Measurements from ENCODE around the gene CREB3L2.

- TF ChIP-seq FOXK2 (IDR thresholded peaks at IDR 0.05): no peak
- TF ChIP-seq ZNF384 (IDR thresholded peaks at IDR 0.05): no peak
- TF ChIP-seq SP1 (IDR thresholded peaks at IDR 0.05): no peak
- TF ChIP-seq FOXM1 (IDR thresholded peaks at IDR 0.05; ENCODE audit: borderline replicate concordance): no peak
- TF ChIP-seq TARDBP (IDR thresholded peaks at IDR 0.05): no peak
- no peak for TF ChIP-seq LEF1 (IDR thresholded peaks at IDR 0.05; ENCODE audit: borderline replicate concordance)
- no peak for TF ChIP-seq FOXA1 (IDR thresholded peaks at IDR 0.05)
- TF ChIP-seq SUZ12 (IDR thresholded peaks at IDR 0.05): no peak
Observed at GRCh38 chr7:137904833-137905232, 97.1 kb downstream of the CREB3L2 start.

Data from HEK293T (cell line).